Right lobe of liver (tissue), 6 donors: ENCODE measurements around the gene SLC25A46. TPM values are rescaled to one million over a fixed set of nuclear protein-coding genes. Genes with fewer than 3 reads are reported as not detected.
"Not testable (repeated sequence)": the region's sequence is repeated elsewhere in the genome, so short reads cannot be mapped to it uniquely, and the experiment has no call there.

ENCODE experiments used
- ATAC-seq, 4 donors: fragments of 200-7000 bp; cut with Tn5 transposase; one replicate each; pipeline ENCODE4 v1.9.1; 2020; ENCODE audit warnings: mild to moderate bottlenecking in 4 of 4, moderate library complexity in 4 of 4
- DNase-seq, 3 donors: peaks; one replicate each; pipeline ENCODE4 v3.0.0-alpha.2; 2020
- H3K27ac ChIP-seq, 3 donors: fragments of 200-600 bp; one replicate each; pipeline ENCODE4 v1.8.0; 2022
- H3K27me3 ChIP-seq, 2 donors: fragments of 200-600 bp; one replicate each; pipeline ENCODE4 v1.8.0; 2022
- H3K36me3 ChIP-seq, 4 donors: fragments of 200-600 bp; sonication (generic) in 1 of 4; one replicate each; pipeline versions ENCODE4 v1.5.1 to v1.8.0; 2017 to 2022; ENCODE audit warnings: control low read depth in 1 of 4
- H3K4me1 ChIP-seq, 4 donors: fragments of 200-600 bp; sonication (generic) in 1 of 4; one replicate each; pipeline versions ENCODE4 v1.5.1 to v1.8.0; 2017 to 2022; ENCODE audit warnings: control low read depth in 1 of 4
- H3K4me3 ChIP-seq, 3 donors: fragments of 200-600 bp; one replicate each; pipeline ENCODE4 v1.8.0; 2022
- H3K9me3 ChIP-seq, 4 donors: fragments of 200-600 bp; sonication (generic) in 1 of 4; one replicate each; pipeline versions ENCODE4 v1.5.1 to v1.8.0; 2017 to 2022; ENCODE audit warnings: control low read depth in 1 of 4
- CTCF ChIP-seq, 4 donors: fragments of 200-600 bp in 3 of 4; fragments of 450-650 bp in 1 of 4; IDR thresholded peaks; one replicate each; pipeline versions ENCODE4 v1.5.1 to v1.8.0; 2016 to 2022; ENCODE audit warnings: antibody characterized with exemption in 4 of 4, mild to moderate bottlenecking in 2 of 4
- POLR2A ChIP-seq: fragments of 450-650 bp; IDR thresholded peaks from one replicate; pipeline ENCODE4 v1.6.1; 2017; ENCODE audit warnings: antibody characterized with exemption, mild to moderate bottlenecking
- WGBS: methylation state at CpG from one replicate; pipeline ENCODE4 v1.1.6; 2018; ENCODE audit warnings: low coverage, low lambda C conversion rate; ENCODE audit not compliant: insufficient coverage; ENCODE audit errors: missing lambda C conversion rate; 5-methylcytosine and 5-hydroxymethylcytosine counted together
- intact Hi-C, 2 donors: fragments of 100-400 bp; cut with DNase I; formaldehyde crosslinking; loops; one replicate each; pipeline versions ENCODE4 v1.11.2 to v1.14.1; 2022
- long read RNA-seq: library from polyadenylated mRNA; unstranded; transcript quantifications from one replicate; pipeline ENCODE4 v2.0.0, GENCODE V29; 2019
- total RNA-seq, 6 experiments: library from RNA; depleted of rRNA in 2 of 6; stranded (reverse); fragments of >200 nt in 2 of 6; fragmentation: NEBNext Ultra II Directional in 3 of 6; extraction: Animal tissue kit (Norgen Biotek cat#: 25700) in 3 of 6; gene quantifications; one replicate each; pipeline versions ENCODE4 v1.1.0 to v1.2.4, GENCODE V29; 2016 to 2023
- donor health status: DM: no; HTN: yes; CAD: no.
- donor health status: DM: no; HTN: no; CAD: no.
- donor health status: DM: no; HTN: no; CAD: no.
- donor health status: DM: no; HTN: yes; CAD: no.
- donor health status: DM: no; HTN: yes; CAD: no.

The SLC25A46 gene
- total RNA-seq: 10 to 100 TPM; 22.0 to 35.6 (median 26.0) TPM
- long read RNA-seq, transcript SLC25A46-201 (8 exons, 2,385 nt): major isoform, 5 of 5 reads
- long read RNA-seq, partial matches to known transcripts: 0 of 5 reads
- long read RNA-seq, other reads (novel, unspliced or antisense): 0 of 5 reads

GRCh38 chr5:110738812-110739651 is at the start of gene SLC25A46:
Gene SLC25A46 (plus strand): TSS chr5:110739007. CDS start chr5:110739120, 113 bp downstream.
- Histone ChIP-seq H3K9me3 (no peaks in the 10 kb centered on the region), H3K4me1 (peaks cover 0 to 12% (median 3%) of the 10 kb centered on the region in 4 donors), H3K27ac (peak within 1 kb of the TSS; percentile 66 to 77 (median 68)), H3K36me3 (no peaks in the 10 kb centered on the region), H3K4me3 (peak within 1 kb of the TSS; percentile 79 to 93 (median 88)), H3K27me3 (no peaks in the 10 kb centered on the region)
- peak; percentile 85 to 89 (median 86) for DNase-seq
- peak; percentile 97 to 98 (median 98) for ATAC-seq
- peak; percentile 71 for TF ChIP-seq POLR2A
- TF ChIP-seq CTCF (IDR thresholded peaks at IDR 0.05): no peak
- intact Hi-C loops: no loop called here
- 2% methylated on average over 21 of the region's 62 CpGs for WGBS

DNA sequence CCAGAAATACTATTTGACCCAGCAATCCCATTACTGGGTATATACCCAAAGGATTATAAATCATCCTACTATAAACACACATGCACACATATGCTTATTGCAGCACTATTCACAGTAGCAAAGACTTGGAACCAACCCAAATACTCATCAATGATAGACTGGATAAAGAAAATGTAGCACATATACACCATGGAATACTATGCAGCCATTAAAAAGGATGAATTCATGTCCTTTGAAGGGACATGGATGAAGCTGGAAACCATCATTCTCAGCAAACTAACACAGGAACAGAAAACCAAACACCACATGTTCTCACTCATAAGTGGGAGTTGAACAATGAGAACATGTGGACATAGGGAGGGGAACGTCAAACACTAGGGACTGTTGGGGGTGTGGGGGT is 48.2 kb upstream of the SLC25A46 start:
- H3K27ac ChIP-seq, H3K27me3 ChIP-seq, H3K4me3 ChIP-seq, ATAC-seq, H3K4me1 ChIP-seq, H3K9me3 ChIP-seq, H3K36me3 ChIP-seq, intact Hi-C loops, DNase-seq: not testable (repeated sequence)
- WGBS: 92% methylated on average over 1 of the region's 1 CpG

- ATAC-seq, H3K27ac ChIP-seq, H3K4me3 ChIP-seq, DNase-seq, intact Hi-C loops, H3K4me1 ChIP-seq, H3K9me3 ChIP-seq, H3K36me3 ChIP-seq, H3K27me3 ChIP-seq: not testable (repeated sequence)
- 72% methylated on average over 2 of the region's 5 CpGs for WGBS
Observed at GRCh38 chr5:110692669-110693068, 46.1 kb upstream of the SLC25A46 start.

GRCh38 chr5:110702300-110702699 is 36.5 kb upstream of the SLC25A46 start:
- 38% methylated on average over 1 of the region's 1 CpG for WGBS
- Histone ChIP-seq H3K4me1 (peaks cover 0 to 8% (median 3%) of the 10 kb centered on the region in 4 donors), H3K9me3 (no peaks in the 10 kb centered on the region), H3K36me3 (no peaks in the 10 kb centered on the region), H3K27me3 (no peaks in the 10 kb centered on the region), H3K4me3 (no peak overlapping the region), H3K27ac (no peak overlapping the region)
- TF ChIP-seq POLR2A: no peak
- no peak for TF ChIP-seq CTCF (IDR thresholded peaks at IDR 0.05)
- ATAC-seq (no peak), DNase-seq (no peak)
- intact Hi-C loops: no loop called here

GRCh38 chr5:110702704-110703103 is 36.1 kb upstream of the SLC25A46 start:
- peak; percentile 62 to 73 (median 70) for ATAC-seq
- no peak overlapping the region for H3K4me3 ChIP-seq

More at GRCh38 chr5:110702704-110703103, 36.1 kb upstream of the SLC25A46 start:
- Histone ChIP-seq H3K36me3 (no peaks in the 10 kb centered on the region), H3K27me3 (no peaks in the 10 kb centered on the region), H3K9me3 (no peaks in the 10 kb centered on the region), H3K4me1 (peaks cover 0 to 8% (median 3%) of the 10 kb centered on the region in 4 donors), H3K27ac (no peak overlapping the region)
- DNase-seq: no peak
- intact Hi-C loops: no loop called here
- TF ChIP-seq CTCF (IDR thresholded peaks at IDR 0.05) (no peak), POLR2A (no peak)
- WGBS: 28% methylated on average over 3 of the region's 3 CpGs
